GM13976 (cell line): ENCODE results near the gene MRPL20.

Experiments used
- DNase-seq: peaks from one replicate; pipeline ENCODE4 v3.0.0; 2012; ENCODE audit warnings: low spot score
- in situ Hi-C: fragments of 300-500 bp; cut with MboI; formaldehyde crosslinking; loops from one replicate; pipeline ENCODE4 v1.12.0; 2022; ENCODE audit warnings: low sequenced_read_pairs, mixed read lengths, inconsistent platforms; ENCODE audit not compliant: unreplicated experiment
- TF ChIP-seq, protein P1 (sequence below): IDR thresholded peaks from 2 replicates; pipeline ENCODE4 v1.5.1; 2012; ENCODE audit warnings: borderline replicate concordance, mild to moderate bottlenecking; ENCODE audit not compliant: insufficient read depth; ENCODE audit errors: extremely low read depth, missing control alignments, control extremely low read depth

Gene MRPL20

DNA sequence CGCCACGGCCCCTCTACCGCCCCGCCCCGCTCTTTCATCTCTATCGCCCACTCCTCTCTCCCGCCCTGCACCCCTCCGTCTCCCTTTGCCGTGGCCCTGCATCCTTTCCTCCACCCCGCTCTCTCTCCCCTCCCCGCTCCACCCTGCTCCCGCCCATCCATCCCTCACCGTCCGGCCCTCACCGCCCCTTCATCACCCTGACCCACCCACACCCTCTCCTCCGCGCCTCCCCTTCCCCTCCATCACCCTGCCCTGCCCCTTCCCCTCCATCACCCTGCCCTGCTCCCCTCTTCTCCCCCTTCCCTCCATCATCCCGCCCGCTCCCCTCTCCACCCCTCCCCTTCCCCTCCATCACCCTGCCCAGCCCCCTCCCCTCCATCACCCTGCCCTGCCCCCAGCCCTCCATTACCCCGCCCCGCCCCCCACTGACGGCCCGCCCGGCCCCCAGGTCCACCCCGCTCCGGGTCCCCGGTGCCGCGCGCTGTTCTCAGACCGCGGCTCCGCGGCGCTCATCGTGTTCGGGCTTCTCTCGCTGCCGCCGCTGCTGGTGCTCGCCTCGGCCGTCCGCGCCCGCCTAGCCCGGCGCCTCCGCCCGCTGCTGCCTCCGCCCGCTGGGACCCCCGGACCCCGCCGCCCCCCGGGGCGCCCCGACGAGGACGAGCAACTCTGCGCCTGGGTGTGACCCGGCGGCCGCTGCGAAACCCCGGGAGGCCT is 20.2 kb upstream of the MRPL20 start:
- in situ Hi-C loops: no loop called here
- DNase-seq: peak; percentile 65
- TF ChIP-seq, protein P1, sequence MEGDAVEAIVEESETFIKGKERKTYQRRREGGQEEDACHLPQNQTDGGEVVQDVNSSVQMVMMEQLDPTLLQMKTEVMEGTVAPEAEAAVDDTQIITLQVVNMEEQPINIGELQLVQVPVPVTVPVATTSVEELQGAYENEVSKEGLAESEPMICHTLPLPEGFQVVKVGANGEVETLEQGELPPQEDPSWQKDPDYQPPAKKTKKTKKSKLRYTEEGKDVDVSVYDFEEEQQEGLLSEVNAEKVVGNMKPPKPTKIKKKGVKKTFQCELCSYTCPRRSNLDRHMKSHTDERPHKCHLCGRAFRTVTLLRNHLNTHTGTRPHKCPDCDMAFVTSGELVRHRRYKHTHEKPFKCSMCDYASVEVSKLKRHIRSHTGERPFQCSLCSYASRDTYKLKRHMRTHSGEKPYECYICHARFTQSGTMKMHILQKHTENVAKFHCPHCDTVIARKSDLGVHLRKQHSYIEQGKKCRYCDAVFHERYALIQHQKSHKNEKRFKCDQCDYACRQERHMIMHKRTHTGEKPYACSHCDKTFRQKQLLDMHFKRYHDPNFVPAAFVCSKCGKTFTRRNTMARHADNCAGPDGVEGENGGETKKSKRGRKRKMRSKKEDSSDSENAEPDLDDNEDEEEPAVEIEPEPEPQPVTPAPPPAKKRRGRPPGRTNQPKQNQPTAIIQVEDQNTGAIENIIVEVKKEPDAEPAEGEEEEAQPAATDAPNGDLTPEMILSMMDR: no peak

- DNase-seq: peak; percentile 35
- TF ChIP-seq, protein P1: no peak
- in situ Hi-C loops: no loop called here
Observed at GRCh38 chr1:1426496-1427105, 19.5 kb upstream of the MRPL20 start.

GRCh38 chr1:1425753-1426495 is 18.8 kb upstream of the MRPL20 start:
- TF ChIP-seq, protein P1: no peak
- in situ Hi-C loops: no loop called here
- DNase-seq: peak; percentile 32

GRCh38 chr1:1425426-1425752 is 18.3 kb upstream of the MRPL20 start:
- in situ Hi-C loops: no loop called here
- TF ChIP-seq, protein P1: no peak
- no peak for DNase-seq

- in situ Hi-C loops: no loop called here
Observed at GRCh38 chr1:1424707-1425106, 17.6 kb upstream of the MRPL20 start.

DNA sequence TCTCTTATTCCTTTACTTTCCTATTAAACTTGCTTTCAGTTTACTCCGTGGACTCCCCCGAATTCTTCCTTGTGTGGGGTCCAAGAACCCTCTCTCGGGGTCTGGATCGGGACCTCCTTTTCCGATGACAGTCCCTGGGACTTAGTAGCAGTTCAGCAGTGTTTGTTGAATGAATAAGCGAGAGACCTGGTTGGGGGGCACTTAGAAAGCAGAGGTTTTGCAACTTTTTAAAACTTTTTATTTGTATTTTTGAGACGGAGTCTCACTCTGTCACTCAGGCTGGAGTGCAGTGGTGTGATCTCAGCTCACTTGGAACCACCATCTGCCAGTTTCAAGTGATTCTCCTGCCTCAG is 16.1 kb upstream of the MRPL20 start:
- TF ChIP-seq, protein P1: no peak
- no peak for DNase-seq
- in situ Hi-C loops: no loop called here

More at GRCh38 chr1:1424707-1425106, 17.6 kb upstream of the MRPL20 start:
- TF ChIP-seq, protein P1: no peak
- no peak for DNase-seq
